Fibroblast of lung (primary cell): Measurements from ENCODE around the gene DERL3. TPM values are rescaled to one million over a fixed set of nuclear protein-coding genes. Genes with fewer than 3 reads are reported as not detected.

ENCODE experiments used
- DNase-seq, 2 donors: peaks; one replicate each; pipeline versions ENCODE4 v3.0.0 to v3.0.0-alpha.2; 2010; ENCODE audit warnings: low read depth in 2 of 2
- H2AFZ ChIP-seq: 2 replicates; pipeline ENCODE4 v1.5.1; 2012; ENCODE audit warnings: low read length, control low read depth, inconsistent platforms
- H3K27ac ChIP-seq: 2 replicates; pipeline ENCODE4 v1.5.1; 2011; ENCODE audit warnings: low read length, control low read depth; ENCODE audit not compliant: insufficient read depth
- H3K27me3 ChIP-seq: 2 replicates; pipeline ENCODE4 v1.5.1; 2011; ENCODE audit warnings: mild to moderate bottlenecking, low read length; ENCODE audit not compliant: control insufficient read depth, insufficient read depth
- H3K36me3 ChIP-seq: 2 replicates; pipeline ENCODE4 v1.5.1; 2011; ENCODE audit warnings: low read length; ENCODE audit not compliant: control insufficient read depth, insufficient read depth
- H3K4me1 ChIP-seq: 2 replicates; pipeline ENCODE4 v1.5.1; 2011; ENCODE audit warnings: low read length; ENCODE audit not compliant: control insufficient read depth, insufficient read depth; ENCODE audit errors: extremely low read depth
- H3K4me2 ChIP-seq: 2 replicates; pipeline ENCODE4 v1.5.1; 2011; ENCODE audit warnings: low read length, control low read depth; ENCODE audit not compliant: insufficient read depth; ENCODE audit errors: extremely low read depth
- H3K4me3 ChIP-seq, 4 experiments: fragments of 200-600 bp in 1 of 4; sonication (generic) in 1 of 4; replicated peaks in 1 of 4; 2 replicates each; pipeline ENCODE4 v1.5.1; 2011 to 2016; ENCODE audit warnings: low read length in 4 of 4, low read depth in 3 of 4, mild to moderate bottlenecking in 3 of 4, control low read depth in 2 of 4, inconsistent platforms in 1 of 4, mixed read lengths in 1 of 4; ENCODE audit not compliant: insufficient read depth in 1 of 4; ENCODE audit errors: control extremely low read depth in 1 of 4
- H3K79me2 ChIP-seq: 2 replicates; pipeline ENCODE4 v1.5.1; 2012; ENCODE audit warnings: mild to moderate bottlenecking, low read length, inconsistent platforms; ENCODE audit not compliant: control insufficient read depth, insufficient read depth
- H3K9ac ChIP-seq: 2 replicates; pipeline ENCODE4 v1.5.1; 2011; ENCODE audit warnings: mild to moderate bottlenecking, low read length, control low read depth; ENCODE audit not compliant: insufficient read depth
- H3K9me3 ChIP-seq: 2 replicates; pipeline ENCODE4 v1.5.1; 2012; ENCODE audit warnings: low read depth, low read length; ENCODE audit not compliant: control insufficient read depth, insufficient read depth
- H4K20me1 ChIP-seq: 2 replicates; pipeline ENCODE4 v1.5.1; 2011; ENCODE audit warnings: low read length; ENCODE audit not compliant: control insufficient read depth, insufficient read depth; ENCODE audit errors: extremely low read depth
- EZH2 ChIP-seq: IDR thresholded peaks from 2 replicates; pipeline ENCODE4 v1.5.1; 2012; ENCODE audit warnings: low read length, control low read depth, mild to moderate bottlenecking; ENCODE audit errors: missing control alignments
- polyA plus RNA-seq, 2 donors: library from polyadenylated mRNA; depleted of rRNA in 1 of 2; stranded (reverse) in 1 of 2; unstranded in 1 of 2; fragments of >200 nt; gene quantifications; 2 replicates each; pipeline ENCODE4 v1.2.1, GENCODE V29; 2011 to 2012; ENCODE audit warnings: missing spikeins in 1 of 2
- total RNA-seq: library from RNA; depleted of rRNA; stranded (reverse); fragments of >200 nt; gene quantifications from 2 replicates; pipeline ENCODE4 v1.2.1, GENCODE V29; 2014
- TF ChIP-seq, protein P1 (sequence below), 2 donors: IDR thresholded peaks in 1 of 2; conservative IDR thresholded peaks in 1 of 2; 1 replicate in 1 of 2; 2 replicates in 1 of 2; pipeline ENCODE4 v1.5.1; 2011 to 2012; ENCODE audit warnings: low read length in 2 of 2, control low read depth in 1 of 2, inconsistent platforms in 1 of 2, low read depth in 1 of 2, mild to moderate bottlenecking in 1 of 2

The DERL3 gene
- total and polyA plus RNA-seq, 2 donors (not counting 1 experiment from before 2014, with no cell fraction given), result 0.42 to 0.50 TPM

DNA sequence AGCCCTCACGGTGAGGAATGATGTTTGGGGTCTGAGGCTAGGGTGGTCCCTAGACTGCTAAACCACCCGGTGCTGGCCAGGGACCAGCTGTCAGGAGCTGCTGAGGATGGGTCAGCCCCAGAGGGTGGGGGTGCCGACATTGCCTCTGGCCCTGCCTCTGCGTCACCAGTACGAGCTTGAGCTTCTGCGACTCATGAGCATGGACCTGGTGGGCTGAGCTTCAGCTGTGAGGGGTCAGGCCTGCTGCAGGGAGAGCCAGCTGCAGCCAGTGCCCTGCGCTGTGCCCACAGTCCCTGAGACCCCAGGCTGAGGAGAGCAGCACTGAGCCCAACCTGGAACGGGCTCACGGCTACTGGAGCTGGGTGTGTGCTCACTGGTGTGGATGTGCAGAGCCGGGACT, 7.0 kb downstream of the DERL3 start:
- H3K9ac ChIP-seq, result no peak overlapping the region
- H3K27ac ChIP-seq, result no peak overlapping the region
- H3K4me1 ChIP-seq, result peaks cover 2% of the 10 kb centered on the region
- H3K36me3 ChIP-seq, result peaks cover 28% of the 10 kb centered on the region
- peaks cover 8% of the 10 kb centered on the region for H3K79me2 ChIP-seq
- H4K20me1 ChIP-seq, result no peaks in the 10 kb centered on the region
- H3K9me3 ChIP-seq, result no peaks in the 10 kb centered on the region
- H3K27me3 ChIP-seq, result no peaks in the 10 kb centered on the region
- no peak overlapping the region for H3K4me2 ChIP-seq
- TF ChIP-seq, protein P1, sequence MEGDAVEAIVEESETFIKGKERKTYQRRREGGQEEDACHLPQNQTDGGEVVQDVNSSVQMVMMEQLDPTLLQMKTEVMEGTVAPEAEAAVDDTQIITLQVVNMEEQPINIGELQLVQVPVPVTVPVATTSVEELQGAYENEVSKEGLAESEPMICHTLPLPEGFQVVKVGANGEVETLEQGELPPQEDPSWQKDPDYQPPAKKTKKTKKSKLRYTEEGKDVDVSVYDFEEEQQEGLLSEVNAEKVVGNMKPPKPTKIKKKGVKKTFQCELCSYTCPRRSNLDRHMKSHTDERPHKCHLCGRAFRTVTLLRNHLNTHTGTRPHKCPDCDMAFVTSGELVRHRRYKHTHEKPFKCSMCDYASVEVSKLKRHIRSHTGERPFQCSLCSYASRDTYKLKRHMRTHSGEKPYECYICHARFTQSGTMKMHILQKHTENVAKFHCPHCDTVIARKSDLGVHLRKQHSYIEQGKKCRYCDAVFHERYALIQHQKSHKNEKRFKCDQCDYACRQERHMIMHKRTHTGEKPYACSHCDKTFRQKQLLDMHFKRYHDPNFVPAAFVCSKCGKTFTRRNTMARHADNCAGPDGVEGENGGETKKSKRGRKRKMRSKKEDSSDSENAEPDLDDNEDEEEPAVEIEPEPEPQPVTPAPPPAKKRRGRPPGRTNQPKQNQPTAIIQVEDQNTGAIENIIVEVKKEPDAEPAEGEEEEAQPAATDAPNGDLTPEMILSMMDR (conservative IDR thresholded peaks at IDR 0.05 in 1 of 2, IDR thresholded peaks at IDR 0.05 in 1 of 2; ENCODE audit: low read depth in 1 of 2, low read length in 2 of 2), result no peak
- no peak for TF ChIP-seq EZH2
- no peak for DNase-seq
- no peak overlapping the region for H3K4me3 ChIP-seq
- no peak overlapping the region for H2AFZ ChIP-seq

DNA sequence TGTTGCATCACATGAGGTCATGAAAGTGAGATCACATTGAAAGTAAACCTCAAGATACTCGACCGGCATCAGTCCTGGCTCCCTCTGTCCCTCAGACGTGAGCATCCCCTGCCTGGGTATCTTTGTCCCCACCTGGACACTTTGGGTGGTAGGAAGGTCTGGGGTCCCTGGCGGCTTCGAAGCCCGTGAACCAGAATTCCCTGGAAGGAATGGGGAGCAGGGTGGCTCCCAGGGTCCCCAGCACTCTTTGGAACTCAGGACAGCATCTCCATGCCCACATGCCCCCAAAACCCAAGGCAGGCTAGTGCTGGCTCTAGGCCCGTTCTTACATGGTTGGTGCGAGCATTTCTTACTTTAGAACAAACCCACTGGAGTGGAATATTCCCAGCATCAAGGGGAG, 7.5 kb downstream of the DERL3 start:
- H3K4me1 ChIP-seq, result peaks cover 4% of the 10 kb centered on the region
- no peak overlapping the region for H3K4me2 ChIP-seq
- peaks cover 28% of the 10 kb centered on the region for H3K36me3 ChIP-seq

DNA sequence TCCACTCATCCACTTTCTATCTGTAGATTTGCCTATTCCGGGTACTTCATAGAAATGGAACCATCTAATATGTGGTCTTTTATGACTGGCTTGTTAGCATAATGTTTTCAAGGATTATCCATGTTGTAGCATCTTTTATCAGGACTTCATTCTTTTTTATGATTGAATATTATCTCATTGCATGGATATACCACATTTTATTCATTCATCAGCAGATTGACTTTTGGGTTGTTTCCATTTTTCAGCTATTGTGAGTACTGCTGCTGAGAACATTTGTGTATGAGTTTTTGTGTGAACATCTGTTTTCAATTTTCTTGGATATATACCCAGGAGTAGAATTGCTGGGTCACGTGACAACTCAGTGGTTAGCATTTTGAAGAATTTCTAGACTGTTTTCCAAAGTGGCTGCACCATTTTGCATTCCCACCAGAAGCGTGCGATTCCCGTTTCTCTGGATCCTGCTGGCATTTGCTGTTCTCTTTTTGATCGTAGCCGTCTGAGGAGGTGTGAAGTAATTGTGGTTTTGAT, 8.9 kb downstream of the DERL3 start:
- Histone ChIP-seq H3K9ac (no peak overlapping the region), H3K36me3 (peaks cover 27% of the 10 kb centered on the region), H2AFZ (no peak overlapping the region), H3K4me1 (peaks cover 4% of the 10 kb centered on the region), H3K4me3 (no peak overlapping the region), H3K4me2 (no peak overlapping the region), H3K79me2 (peaks cover 8% of the 10 kb centered on the region), H3K27me3 (no peaks in the 10 kb centered on the region), H4K20me1 (no peaks in the 10 kb centered on the region), H3K9me3 (no peaks in the 10 kb centered on the region), H3K27ac (no peak overlapping the region)
- DNase-seq, result peak; percentile 81 to 94
- TF ChIP-seq EZH2, result no peak
- TF ChIP-seq, protein P1 (conservative IDR thresholded peaks at IDR 0.05 in 1 of 2, IDR thresholded peaks at IDR 0.05 in 1 of 2; ENCODE audit: low read depth in 1 of 2, low read length in 2 of 2), result no peak

More for the DNA sequence above, 7.5 kb downstream of the DERL3 start:
- no peak overlapping the region for H3K4me3 ChIP-seq
- H4K20me1 ChIP-seq, result no peaks in the 10 kb centered on the region
- no peak for DNase-seq
- peaks cover 8% of the 10 kb centered on the region for H3K79me2 ChIP-seq
- H3K27ac ChIP-seq, result no peak overlapping the region
- H3K9ac ChIP-seq, result no peak overlapping the region
- H3K9me3 ChIP-seq, result no peaks in the 10 kb centered on the region
- TF ChIP-seq, protein P1 (conservative IDR thresholded peaks at IDR 0.05 in 1 of 2, IDR thresholded peaks at IDR 0.05 in 1 of 2; ENCODE audit: low read depth in 1 of 2, low read length in 2 of 2), result no peak
- TF ChIP-seq EZH2, result no peak
- no peaks in the 10 kb centered on the region for H3K27me3 ChIP-seq
- no peak overlapping the region for H2AFZ ChIP-seq
